Measurements from ENCODE around the gene LPIN1. TPM values are rescaled to one million over a fixed set of nuclear protein-coding genes. Genes with fewer than 3 reads are reported as not detected.

LPIN1 gene
- total RNA-seq, 1 donor from 2014 or later = 12.1 TPM

DNA sequence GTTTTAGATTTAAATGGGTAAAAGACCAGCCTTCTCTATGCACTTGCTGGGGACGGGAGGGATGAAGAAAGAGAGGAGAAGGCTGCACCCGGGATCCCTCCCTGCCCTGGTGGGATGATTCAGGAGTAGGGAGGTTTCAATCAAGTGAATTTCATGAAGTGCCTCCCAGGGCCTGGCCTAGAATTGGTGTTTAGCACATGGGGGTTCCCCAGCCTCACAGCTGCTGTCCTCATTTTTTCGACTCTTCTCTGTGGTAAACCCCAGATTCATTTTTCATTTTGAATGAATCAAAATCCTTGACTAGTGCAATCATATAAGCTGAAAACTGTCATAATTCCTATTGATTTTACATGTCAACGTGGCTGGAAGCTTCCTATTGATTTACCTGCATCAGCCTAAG lies 81.1 kb downstream of the LPIN1 start:
- FAIRE-seq = no peak
- no peaks in the 10 kb centered on the region for H3K27me3 ChIP-seq (ENCODE audit: control insufficient read depth, insufficient read depth, low read length)
- no peaks in the 10 kb centered on the region for H3K36me3 ChIP-seq (ENCODE audit: control insufficient read depth, insufficient read depth, low read length)
- TF ChIP-seq, protein P1, sequence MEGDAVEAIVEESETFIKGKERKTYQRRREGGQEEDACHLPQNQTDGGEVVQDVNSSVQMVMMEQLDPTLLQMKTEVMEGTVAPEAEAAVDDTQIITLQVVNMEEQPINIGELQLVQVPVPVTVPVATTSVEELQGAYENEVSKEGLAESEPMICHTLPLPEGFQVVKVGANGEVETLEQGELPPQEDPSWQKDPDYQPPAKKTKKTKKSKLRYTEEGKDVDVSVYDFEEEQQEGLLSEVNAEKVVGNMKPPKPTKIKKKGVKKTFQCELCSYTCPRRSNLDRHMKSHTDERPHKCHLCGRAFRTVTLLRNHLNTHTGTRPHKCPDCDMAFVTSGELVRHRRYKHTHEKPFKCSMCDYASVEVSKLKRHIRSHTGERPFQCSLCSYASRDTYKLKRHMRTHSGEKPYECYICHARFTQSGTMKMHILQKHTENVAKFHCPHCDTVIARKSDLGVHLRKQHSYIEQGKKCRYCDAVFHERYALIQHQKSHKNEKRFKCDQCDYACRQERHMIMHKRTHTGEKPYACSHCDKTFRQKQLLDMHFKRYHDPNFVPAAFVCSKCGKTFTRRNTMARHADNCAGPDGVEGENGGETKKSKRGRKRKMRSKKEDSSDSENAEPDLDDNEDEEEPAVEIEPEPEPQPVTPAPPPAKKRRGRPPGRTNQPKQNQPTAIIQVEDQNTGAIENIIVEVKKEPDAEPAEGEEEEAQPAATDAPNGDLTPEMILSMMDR (IDR thresholded peaks at IDR 0.05; ENCODE audit: insufficient read depth, low read length, severe bottlenecking) = no peak
- DNase-seq (ENCODE audit: low read depth) = no peak
- no peak overlapping the region for H3K4me3 ChIP-seq (ENCODE audit: low read depth, low read length)

GRCh38 chr2:11828933-11829323 lies 82.5 kb downstream of the LPIN1 start:
- FAIRE-seq = no peak
- Histone ChIP-seq H3K27me3 (ENCODE audit: control insufficient read depth, insufficient read depth, low read length) (no peaks in the 10 kb centered on the region), H3K4me3 (ENCODE audit: low read depth, low read length) (no peak overlapping the region), H3K36me3 (ENCODE audit: control insufficient read depth, insufficient read depth, low read length) (no peaks in the 10 kb centered on the region)
- no peak for DNase-seq (ENCODE audit: low read depth)
- TF ChIP-seq, protein P1 (IDR thresholded peaks at IDR 0.05; ENCODE audit: insufficient read depth, low read length, severe bottlenecking) = no peak

DNA sequence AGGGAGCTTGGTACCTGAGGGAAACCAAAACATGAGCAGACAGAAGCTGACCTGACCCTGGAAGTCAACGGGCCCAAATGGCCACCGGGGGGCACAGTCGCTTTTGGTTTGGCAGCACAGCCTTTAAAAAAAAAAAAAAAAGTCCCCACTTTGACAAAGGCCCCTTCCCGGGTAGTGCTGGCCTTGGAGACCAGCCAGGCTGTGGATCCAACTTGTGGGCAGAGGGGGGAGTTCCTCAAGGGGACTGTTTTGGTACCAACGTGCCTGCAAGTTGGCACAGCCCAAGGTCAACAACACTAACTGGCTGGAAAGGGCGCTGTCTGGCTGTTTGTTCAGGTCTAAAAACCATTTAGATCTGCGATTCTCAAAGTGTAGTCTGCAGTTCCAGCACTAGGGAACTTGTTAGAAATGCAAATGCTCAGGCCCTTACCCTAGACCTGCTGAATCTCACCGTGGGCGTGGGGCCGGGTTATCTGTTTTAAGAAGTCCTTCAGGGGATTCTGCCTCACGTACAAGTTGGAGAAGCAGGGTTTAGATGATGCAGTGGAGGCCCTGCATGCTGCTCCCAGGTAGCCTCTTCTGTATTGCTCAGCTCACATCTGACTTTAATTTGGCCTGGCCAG lies 83.0 kb downstream of the LPIN1 start:
- TF ChIP-seq, protein P1 (IDR thresholded peaks at IDR 0.05; ENCODE audit: insufficient read depth, low read length, severe bottlenecking) = peak; percentile 57
- peak; percentile 33 for DNase-seq (ENCODE audit: low read depth)
- Histone ChIP-seq H3K4me3 (ENCODE audit: low read depth, low read length) (no peak overlapping the region), H3K36me3 (ENCODE audit: control insufficient read depth, insufficient read depth, low read length) (no peaks in the 10 kb centered on the region), H3K27me3 (ENCODE audit: control insufficient read depth, insufficient read depth, low read length) (no peaks in the 10 kb centered on the region)
- no peak for FAIRE-seq

GRCh38 chr2:11829947-11830707 lies 83.7 kb downstream of the LPIN1 start:
- TF ChIP-seq, protein P1 (IDR thresholded peaks at IDR 0.05; ENCODE audit: insufficient read depth, low read length, severe bottlenecking) = peak; percentile 72
- H3K27me3 ChIP-seq (ENCODE audit: control insufficient read depth, insufficient read depth, low read length) = no peaks in the 10 kb centered on the region
- FAIRE-seq (no peak), DNase-seq (ENCODE audit: low read depth) (peak; percentile 98)
- H3K4me3 ChIP-seq (ENCODE audit: low read depth, low read length) = peak overlapping the region; percentile 9
- no peaks in the 10 kb centered on the region for H3K36me3 ChIP-seq (ENCODE audit: control insufficient read depth, insufficient read depth, low read length)

GRCh38 chr2:11830708-11831301 lies 84.4 kb downstream of the LPIN1 start:
- Histone ChIP-seq H3K36me3 (ENCODE audit: control insufficient read depth, insufficient read depth, low read length) (no peaks in the 10 kb centered on the region), H3K27me3 (ENCODE audit: control insufficient read depth, insufficient read depth, low read length) (no peaks in the 10 kb centered on the region), H3K4me3 (ENCODE audit: low read depth, low read length) (no peak overlapping the region)
- TF ChIP-seq, protein P1 (IDR thresholded peaks at IDR 0.05; ENCODE audit: insufficient read depth, low read length, severe bottlenecking) = no peak
- FAIRE-seq = no peak
- DNase-seq (ENCODE audit: low read depth) = no peak

Measured in bronchial epithelial cell (primary cell).